ENCODE measurements around the gene PRKCB. TPM values are rescaled to one million over a fixed set of nuclear protein-coding genes. Genes with fewer than 3 reads are reported as not detected.
A peak's percentile ranks its signal among the peaks of the same experiment; 100 is the strongest.

The PRKCB gene
- total RNA-seq: not detected in 2 replicates

DNA sequence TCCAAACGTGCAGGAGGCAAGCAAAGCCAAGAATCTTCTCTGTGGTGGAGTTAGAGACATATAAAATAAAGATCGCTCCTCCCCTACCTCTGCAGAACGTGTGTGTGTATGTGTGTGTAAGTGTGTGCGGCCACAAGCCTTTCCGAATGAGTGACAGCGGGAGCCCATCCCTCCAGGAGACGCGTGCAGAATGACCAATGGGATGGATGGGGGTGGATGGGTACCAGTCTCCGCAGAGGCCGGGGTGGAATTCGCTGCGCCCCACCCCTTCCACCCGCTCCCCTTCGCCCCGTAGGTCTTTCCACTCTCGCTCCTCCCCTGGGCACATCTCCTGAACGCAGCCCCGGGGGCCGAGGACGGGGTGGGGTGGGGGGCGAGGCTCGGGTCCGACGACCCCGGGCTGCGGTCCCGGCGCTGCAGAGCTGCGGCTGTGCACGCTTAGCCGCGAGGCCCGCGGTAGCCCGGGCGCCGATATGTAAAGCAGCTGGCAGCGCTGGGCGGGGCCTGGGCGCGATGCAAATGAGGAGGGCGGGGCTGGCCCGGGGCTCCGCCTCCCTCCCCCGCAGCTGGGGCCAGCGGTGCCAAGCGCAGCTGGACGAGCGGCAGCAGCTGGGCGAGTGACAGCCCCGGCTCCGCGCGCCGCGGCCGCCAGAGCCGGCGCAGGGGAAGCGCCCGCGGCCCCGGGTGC lies at the start of gene PRKCB:
Gene PRKCB, plus strand, starts transcription at position 594 of the 688 bp plus-strand sequence.
- DNase-seq (ENCODE audit: low read depth): no peak

- no peak for DNase-seq (ENCODE audit: low read depth)
Measured at GRCh38 chr16:23786964-23787561, 48.7 kb upstream of the PRKCB start.

DNA sequence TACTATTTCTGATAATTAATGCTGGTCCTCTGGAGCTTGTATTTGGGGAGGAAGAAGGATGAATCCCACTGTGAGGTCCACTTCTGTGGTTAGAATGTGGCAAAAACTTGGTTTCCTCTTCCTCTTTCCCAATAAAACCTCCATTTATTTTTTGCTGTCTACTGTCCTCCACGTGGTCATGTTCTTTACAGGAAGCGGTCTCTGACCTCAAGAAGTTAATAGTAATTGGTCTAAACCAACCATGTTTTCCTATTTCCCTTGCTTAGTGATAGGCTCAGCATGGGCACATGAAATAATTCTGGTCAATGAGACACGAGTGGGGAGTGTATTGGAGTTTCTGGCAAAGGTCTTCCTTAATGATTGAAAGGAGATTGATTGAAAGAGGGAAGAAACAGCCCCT lies 47.1 kb upstream of the PRKCB start:
- no peak for DNase-seq (ENCODE audit: low read depth)

DNA sequence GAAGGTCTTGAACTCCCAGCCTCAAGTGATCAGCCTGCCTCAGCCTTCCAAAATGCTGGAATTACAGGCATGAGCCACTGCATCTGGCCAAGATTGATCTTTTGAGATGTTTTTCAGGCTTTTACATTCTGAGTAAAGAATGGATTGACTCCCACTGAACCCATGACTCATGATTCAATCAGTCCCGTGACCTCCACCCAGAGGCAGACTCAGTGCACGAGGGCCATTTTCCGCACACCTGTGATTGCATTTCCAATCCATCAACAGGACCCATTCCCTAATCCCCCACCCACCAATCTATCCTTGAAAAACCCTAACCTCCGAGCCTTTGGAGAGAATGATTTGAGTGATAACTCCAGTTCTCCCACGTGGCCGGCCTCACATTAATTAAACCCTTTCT lies 40.4 kb upstream of the PRKCB start:
- no peak for DNase-seq (ENCODE audit: low read depth)

- no peak for DNase-seq (ENCODE audit: low read depth)
Measured at GRCh38 chr16:23796941-23797340, 38.8 kb upstream of the PRKCB start.

- peak; percentile 46 for DNase-seq (ENCODE audit: low read depth)
Measured at GRCh38 chr16:23801378-23801777, 34.4 kb upstream of the PRKCB start.

DNA sequence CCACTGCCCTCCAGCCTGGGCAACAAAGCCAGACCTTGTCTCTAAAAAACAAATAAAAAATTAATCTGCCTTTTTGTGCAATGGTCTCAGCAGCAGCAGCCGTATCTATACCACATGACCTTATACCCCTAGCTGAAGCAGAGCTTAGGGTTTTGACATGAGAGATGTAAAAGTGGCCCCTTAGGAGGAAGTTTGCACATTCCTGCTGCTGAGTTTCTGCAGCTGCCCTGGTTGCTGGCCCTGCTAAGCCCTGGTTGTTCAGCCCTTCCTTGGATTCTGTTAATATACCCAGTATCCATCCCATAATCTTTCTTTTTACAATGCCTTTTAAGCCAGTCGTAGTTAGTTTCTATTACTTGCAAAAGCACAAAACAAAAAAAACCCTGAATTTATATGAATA lies 33.0 kb upstream of the PRKCB start:
- no peak for DNase-seq (ENCODE audit: low read depth)

- DNase-seq (ENCODE audit: low read depth): peak; percentile 7
Measured at GRCh38 chr16:23803591-23804123, 32.1 kb upstream of the PRKCB start.

- no peak for DNase-seq (ENCODE audit: low read depth)
Measured at GRCh38 chr16:23807028-23807427, 28.8 kb upstream of the PRKCB start.

- DNase-seq (ENCODE audit: low read depth): no peak
Measured at GRCh38 chr16:23821467-23821866, 14.3 kb upstream of the PRKCB start.

DNA sequence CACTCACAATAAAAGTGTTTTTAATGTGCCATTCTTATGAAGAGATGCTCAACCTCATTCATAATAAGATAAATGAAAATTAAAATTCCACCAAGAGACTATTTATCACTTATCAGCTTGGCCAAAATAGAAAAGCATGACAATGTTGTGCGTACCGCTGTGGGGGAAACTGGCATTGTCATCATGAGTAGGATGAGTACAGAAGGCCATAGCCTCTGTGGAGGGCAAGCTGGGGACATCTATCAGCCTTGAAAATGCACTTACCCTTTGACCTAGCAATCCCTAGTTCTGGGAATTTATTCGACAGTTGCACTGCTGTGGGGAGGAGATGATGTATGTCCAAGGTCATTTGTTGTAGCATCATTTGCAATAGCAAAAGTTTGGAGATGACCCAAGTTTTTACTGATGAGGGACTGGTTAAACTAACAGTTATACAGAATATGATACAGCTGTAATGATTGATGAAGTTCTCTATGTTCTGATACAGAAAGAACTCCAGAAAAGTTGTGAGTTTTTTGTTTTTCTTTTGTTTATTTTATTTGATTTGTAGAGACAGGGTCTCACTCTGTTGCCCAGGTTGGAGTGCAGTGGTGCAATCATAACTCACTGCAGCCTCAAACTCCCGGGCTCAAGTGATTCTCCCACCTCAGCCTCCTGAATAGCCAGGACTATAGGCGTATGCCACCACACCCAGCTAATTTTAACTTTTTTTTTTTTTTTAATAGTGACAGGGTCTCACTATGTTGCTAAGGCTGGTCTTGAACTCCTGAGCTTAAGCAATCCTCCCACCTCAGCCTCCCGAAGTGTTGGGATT lies 13.7 kb upstream of the PRKCB start:
- DNase-seq (ENCODE audit: low read depth): no peak

DNA sequence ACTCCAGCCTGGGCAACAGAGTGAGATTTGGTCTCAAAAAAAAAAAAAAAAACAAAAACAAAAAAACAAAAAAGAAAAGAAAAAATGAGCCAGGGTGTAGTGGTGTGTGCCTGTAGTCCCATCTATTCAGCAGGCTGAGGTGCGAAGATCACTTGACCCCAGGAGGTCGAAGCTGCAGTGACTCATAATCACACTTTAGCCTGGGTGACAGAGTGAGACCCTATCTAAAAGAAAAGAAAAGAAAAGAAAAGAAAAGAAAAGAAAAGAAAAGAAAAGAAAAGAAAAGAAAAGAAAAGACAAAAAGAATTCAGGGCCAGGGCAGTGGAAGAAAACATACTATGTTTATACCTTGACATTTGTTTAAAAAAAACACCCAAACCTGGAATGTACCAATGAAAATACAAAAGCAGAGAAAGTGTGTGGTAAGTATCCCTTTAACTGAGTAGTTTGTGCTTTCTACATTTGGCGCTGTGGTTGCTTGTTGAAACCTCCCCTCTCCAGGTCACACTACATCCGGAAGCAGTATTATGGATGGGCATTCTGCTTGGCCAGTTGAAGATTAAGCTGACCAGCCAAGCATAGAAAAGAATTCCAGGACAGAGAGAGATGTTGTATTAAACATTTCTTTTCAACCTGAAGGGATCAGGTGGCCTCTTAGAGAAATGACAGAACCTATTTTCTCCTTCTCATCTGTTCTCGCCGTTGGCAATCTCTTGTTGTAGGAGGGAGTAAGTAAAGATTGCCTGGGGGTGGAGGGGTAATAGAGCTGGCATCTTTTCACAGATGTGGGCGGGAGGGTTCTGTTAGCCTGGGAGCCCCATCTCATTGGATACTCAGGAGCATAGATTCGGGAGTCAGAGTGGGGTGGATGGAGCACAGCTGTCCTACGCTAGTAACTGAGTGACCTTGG lies 12.1 kb upstream of the PRKCB start:
- DNase-seq (ENCODE audit: low read depth): peak; percentile 76

DNA sequence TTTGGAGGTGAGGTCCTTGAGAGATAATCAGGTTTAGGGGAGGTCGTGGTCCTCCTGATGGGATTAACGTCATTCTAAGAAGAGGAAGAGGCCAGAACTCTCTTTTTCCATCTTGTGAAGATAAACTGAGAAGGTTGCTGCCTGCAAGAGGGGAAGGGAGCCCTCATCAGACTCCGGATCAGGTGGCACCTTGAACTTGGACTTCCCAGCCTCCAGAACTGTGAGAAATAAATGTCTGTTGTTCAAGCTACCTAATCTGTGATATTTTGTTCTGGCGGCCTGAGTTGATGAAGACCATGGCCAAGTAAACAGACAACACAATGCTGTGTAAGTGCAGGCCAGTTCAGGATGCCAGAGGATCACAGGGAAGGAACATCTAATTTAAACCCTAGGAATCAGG lies 10.9 kb upstream of the PRKCB start:
- no peak for DNase-seq (ENCODE audit: low read depth)

DNA sequence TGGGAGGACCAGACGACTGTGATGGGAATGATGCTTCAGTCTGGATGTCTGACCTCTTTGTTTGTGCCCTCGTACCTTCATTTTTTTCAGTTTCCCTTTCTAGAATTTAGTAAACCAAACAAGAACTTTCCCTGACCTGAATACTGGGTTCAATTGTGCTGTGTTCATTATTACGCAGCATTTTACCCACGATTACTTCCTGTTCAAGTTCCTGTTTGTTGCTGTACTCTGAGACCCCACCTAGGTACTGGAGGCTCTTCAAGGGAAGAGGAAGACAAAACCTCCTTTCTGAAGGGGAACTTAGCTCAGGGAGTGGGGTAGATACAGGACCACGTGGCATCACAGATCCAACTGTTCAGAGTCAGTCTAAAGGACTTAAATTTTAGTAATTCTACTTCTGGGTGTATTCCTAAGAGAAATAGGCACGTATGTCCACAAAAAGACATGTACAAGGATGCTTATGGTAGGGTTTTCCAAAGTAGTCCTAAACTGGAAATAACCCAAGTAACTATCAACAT lies 9.2 kb upstream of the PRKCB start:
- DNase-seq (ENCODE audit: low read depth): no peak

- no peak for DNase-seq (ENCODE audit: low read depth)
Measured at GRCh38 chr16:23827057-23827456, 8.7 kb upstream of the PRKCB start.

GRCh38 chr16:23829454-23829853 lies 6.3 kb upstream of the PRKCB start:
- no peak for DNase-seq (ENCODE audit: low read depth)

GRCh38 chr16:23830276-23830675 lies 5.5 kb upstream of the PRKCB start:
- no peak for DNase-seq (ENCODE audit: low read depth)

DNA sequence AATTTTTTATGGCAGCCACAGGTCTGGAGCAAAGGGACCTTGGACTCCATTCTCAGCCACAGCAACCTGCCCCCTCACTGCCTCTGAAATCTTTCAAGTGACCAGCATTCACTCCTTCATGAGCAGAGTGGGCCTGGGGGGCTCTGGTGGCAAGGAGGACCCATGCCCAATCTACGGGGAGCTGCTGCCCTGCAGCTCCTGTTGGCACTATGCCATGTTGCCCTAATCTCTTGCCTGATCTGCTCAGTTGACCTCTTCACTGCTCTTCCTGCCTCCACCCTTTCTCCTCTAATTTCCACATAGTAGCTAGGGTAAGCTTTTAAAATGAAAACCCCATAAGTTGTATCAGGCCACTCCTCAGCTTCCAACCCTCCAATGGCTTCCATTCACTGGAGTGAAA lies 2.9 kb upstream of the PRKCB start:
- no peak for DNase-seq (ENCODE audit: low read depth)

DNA sequence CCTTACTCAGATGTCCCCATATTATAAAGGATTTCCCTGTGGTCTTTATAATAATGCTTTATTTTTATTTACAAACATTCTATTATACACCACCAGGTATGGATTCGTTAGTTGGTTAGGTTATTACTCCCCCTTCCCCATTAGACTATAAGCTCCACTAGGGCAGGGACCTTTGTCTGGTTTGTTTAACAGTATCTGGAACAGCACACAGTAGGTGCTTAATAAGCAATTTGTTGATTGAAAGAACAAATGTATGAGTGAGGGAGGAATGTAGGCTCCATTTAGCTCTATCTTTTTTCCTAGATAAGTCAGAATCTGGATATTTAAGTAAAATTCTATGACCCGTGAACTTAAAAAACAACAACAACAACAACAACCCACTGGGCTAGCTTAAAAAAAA lies 2.3 kb upstream of the PRKCB start:
- DNase-seq (ENCODE audit: low read depth): no peak

DNA sequence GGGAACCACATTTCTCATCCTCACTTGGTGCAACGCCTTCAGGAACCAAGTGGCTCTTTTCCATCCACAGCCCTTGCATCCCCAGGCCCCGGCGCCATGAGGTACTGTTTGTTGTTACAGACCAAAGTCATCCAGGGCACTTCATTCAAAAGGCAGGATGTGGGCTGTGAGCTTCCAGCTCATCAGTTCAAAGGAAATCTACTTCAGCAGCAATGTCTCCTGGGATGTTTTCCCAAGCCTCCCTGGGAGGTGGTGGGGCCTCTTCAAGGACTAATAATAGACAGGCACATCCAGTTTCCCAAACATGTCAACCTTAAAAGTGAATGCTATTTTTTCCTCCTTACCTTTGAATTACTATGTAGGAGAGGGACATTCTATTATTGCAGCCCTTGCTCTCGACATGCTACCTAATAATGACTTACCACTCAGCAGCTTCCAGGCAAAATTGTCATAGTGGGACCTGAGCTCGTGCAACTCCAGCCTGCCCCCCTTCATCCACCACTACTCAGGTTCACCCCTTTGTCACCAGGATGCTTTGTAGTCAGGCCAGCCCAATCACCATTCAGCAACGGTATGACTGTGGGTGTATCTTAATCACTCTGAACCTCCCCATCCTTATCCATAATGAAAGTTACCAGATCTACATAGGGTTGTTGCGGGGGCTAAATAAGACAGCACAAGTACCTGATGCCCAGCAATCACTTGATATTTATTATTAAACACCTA lies 1.7 kb upstream of the PRKCB start:
- DNase-seq (ENCODE audit: low read depth): no peak

GRCh38 chr16:23836078-23836403 lies 258 bp downstream of the PRKCB start:
- no peak for DNase-seq (ENCODE audit: low read depth)
